LNCAP (cell line): ENCODE data around the gene SLC36A1.

Experiments used
- CTCF ChIP-seq: fragments of 450-650 bp; IDR thresholded peaks from 2 replicates; pipeline ENCODE4 v1.5.1; 2017; ENCODE audit warnings: mild to moderate bottlenecking

SLC36A1 gene

DNA sequence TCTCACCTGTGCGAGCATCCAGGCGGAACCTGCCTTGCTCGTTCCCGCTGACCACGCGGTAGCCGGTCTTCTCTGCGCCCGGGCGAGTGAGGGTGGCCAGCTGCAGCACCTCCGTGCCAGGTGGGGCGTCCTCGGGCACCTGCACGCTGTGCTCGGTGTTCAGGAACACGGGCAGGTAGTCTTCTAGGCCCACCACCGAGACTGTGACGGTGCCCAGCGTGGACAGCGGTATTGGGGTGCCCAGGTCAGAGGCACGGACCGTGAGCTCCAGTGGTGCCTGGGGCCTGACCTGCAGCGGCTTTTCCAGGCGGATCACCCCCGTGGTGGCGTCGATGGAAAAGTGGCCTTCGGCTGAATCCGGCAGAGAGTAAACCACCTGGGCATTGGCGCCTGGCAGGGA is 84.2 kb downstream of the SLC36A1 start:
- TF ChIP-seq CTCF, result no peak

- no peak for TF ChIP-seq CTCF
Measured at GRCh38 chr5:151532416-151532815, 85.0 kb downstream of the SLC36A1 start.

GRCh38 chr5:151534350-151534749 is 86.9 kb downstream of the SLC36A1 start:
- TF ChIP-seq CTCF, result no peak

DNA sequence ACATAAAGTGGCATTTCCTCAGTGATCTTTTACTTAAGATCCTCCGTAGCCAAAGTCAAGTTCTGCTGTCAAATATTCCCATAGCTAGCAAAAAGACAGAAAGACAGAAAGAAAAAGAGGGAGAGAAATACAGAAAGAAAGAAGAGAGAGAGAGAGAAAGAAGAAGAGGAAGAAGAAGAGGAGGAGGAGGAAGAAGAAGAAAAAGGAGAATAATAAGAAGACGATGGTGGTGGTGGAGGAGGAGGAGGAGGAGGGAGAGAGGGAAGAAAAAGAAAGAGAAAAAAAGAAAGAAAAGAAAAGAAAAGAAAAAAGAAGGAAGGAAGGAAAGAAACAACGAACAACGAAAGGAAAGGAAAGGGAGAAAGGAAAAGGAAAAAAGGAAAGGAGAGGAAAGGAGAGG is 89.6 kb downstream of the SLC36A1 start:
- no peak for TF ChIP-seq CTCF

GRCh38 chr5:151541571-151541970 is 94.2 kb downstream of the SLC36A1 start:
- no peak for TF ChIP-seq CTCF
